GM12864 (cell line): Measurements from ENCODE around the gene FKBP11.

Source experiments
- DNase-seq: peaks from one replicate; pipeline ENCODE4 v3.0.0-alpha.2; 2011; ENCODE audit warnings: low read depth
- H3K4me3 ChIP-seq: 2 replicates; pipeline ENCODE4 v1.5.1; 2011; ENCODE audit warnings: mild to moderate bottlenecking, low read depth, low read length, control low read depth
- TF ChIP-seq, protein P1 (sequence below): IDR thresholded peaks from 2 replicates; pipeline ENCODE4 v1.5.1; 2011; ENCODE audit warnings: low read depth, mild to moderate bottlenecking, moderate library complexity, low read length, control low read depth, inconsistent platforms; ENCODE audit errors: missing control alignments

FKBP11 gene

DNA sequence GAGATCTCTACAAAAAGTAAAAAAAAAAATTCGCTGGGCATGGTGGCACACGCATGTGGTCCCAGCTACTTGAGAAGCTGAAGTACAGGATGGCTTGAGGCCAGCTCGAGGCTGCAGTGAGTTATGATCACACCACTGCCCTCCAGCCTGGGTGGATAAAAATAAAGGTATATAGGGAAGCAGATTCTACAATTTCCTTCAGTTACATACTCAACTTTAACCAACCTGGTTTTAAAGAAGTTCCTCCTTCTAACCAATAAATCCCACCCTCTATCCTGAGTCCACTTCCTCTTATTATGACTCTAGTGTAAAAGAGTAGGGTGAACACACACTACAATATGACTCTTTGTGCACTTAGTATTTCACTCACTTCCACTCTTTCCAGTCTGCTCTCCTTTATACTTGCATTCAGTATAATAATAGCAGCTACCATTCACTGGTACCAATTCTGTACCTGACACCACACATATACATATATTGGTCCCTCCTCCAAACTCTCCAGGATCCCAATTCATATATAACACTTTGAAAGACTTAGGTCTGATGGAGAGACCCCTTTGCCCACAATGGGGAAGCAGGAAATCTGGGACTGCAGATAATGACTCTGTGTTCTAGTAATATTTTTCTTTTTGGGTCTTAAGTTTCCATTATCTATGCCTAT lies 29.7 kb upstream of the FKBP11 start:
- TF ChIP-seq, protein P1, sequence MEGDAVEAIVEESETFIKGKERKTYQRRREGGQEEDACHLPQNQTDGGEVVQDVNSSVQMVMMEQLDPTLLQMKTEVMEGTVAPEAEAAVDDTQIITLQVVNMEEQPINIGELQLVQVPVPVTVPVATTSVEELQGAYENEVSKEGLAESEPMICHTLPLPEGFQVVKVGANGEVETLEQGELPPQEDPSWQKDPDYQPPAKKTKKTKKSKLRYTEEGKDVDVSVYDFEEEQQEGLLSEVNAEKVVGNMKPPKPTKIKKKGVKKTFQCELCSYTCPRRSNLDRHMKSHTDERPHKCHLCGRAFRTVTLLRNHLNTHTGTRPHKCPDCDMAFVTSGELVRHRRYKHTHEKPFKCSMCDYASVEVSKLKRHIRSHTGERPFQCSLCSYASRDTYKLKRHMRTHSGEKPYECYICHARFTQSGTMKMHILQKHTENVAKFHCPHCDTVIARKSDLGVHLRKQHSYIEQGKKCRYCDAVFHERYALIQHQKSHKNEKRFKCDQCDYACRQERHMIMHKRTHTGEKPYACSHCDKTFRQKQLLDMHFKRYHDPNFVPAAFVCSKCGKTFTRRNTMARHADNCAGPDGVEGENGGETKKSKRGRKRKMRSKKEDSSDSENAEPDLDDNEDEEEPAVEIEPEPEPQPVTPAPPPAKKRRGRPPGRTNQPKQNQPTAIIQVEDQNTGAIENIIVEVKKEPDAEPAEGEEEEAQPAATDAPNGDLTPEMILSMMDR: no peak
- no peak overlapping the region for H3K4me3 ChIP-seq
- no peak for DNase-seq

GRCh38 chr12:48954061-48954460 lies 28.8 kb upstream of the FKBP11 start:
- no peak for DNase-seq
- TF ChIP-seq, protein P1: no peak
- no peak overlapping the region for H3K4me3 ChIP-seq

- H3K4me3 ChIP-seq: no peak overlapping the region
- DNase-seq: no peak
- TF ChIP-seq, protein P1: no peak
These were observed 27.4 kb upstream of the FKBP11 start for GRCh38 chr12:48952691-48953090.

DNA sequence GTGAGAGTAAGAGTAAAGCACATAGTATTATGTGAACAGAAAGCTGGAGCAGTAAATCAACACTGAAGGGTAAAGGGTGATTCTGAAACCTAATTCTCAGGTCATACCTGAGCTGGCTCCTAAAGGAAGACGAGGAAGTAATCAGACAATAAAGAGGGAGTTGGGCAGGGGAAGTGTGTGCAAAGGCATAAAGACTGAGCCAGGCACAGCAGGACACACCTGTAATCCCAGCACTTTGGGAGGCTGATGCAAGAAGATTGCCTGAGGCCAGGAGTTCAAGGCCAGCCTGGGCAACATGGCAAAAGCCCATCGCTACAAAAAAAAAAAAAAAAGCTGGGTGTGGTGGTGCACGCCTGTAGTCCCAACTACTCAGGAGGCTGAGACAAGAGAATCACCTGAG lies 22.4 kb upstream of the FKBP11 start:
- TF ChIP-seq, protein P1: no peak
- no peak overlapping the region for H3K4me3 ChIP-seq
- no peak for DNase-seq

DNA sequence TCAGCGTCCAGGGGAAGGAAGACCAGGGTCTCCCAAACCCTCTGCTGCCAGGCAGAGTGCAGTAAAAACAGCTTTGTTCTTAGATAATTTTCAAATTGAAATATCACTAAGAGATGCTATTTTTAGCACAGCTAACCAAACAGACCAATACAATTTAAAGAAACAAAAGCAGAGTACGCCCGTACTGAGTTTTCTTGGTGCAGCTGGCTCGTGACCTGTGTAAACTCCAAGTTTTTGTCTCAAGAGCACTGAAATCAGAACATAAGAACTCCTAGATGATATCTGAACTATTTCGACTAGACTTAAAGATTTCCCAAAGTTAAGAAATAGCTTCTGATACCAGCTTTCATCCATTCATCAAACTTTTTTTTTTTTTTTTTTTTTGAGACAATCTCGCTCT lies 21.7 kb upstream of the FKBP11 start:
- no peak overlapping the region for H3K4me3 ChIP-seq
- no peak for DNase-seq
- TF ChIP-seq, protein P1: no peak

DNA sequence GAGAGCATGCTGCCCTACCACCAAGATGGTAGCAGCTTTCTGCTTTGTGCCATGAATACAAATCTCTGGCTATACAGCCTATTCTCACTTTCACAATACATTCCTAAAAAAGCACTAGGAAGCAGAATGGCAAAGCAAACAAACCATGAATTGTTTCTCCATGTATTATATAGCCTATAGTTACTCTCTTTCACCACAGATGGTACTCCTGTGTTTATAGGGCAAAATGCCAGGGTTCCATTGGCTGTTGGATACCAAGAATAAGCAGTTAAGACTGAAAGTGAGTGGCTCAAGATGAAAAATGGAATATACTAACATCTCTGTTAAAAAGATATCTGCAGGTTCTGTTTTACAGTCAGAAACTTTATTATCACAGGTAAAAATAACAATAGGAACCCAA lies 20.9 kb upstream of the FKBP11 start:
- TF ChIP-seq, protein P1: no peak
- no peak for DNase-seq

GRCh38 chr12:48943221-48943620 lies 17.9 kb upstream of the FKBP11 start:
- DNase-seq: no peak
- TF ChIP-seq, protein P1: no peak
- H3K4me3 ChIP-seq: no peak overlapping the region

More for the DNA sequence above, 20.9 kb upstream of the FKBP11 start:
- H3K4me3 ChIP-seq: no peak overlapping the region
